Measurements from ENCODE around the gene SLX9. TPM values are rescaled to one million over a fixed set of nuclear protein-coding genes. Genes with fewer than 3 reads are reported as not detected.
"Not testable (repeated sequence)": the region's sequence is repeated elsewhere in the genome, so short reads cannot be mapped to it uniquely, and the experiment has no call there.

SLX9 gene
- polyA plus RNA-seq, 1 of the 3 experiments (the other 2 are of a cell fraction): 42.9 TPM

GRCh38 chr21:45022736-45023135 lies 82.9 kb downstream of the SLX9 start:
- no peaks in the 10 kb centered on the region for H3K9me3 ChIP-seq
- no peaks in the 10 kb centered on the region for H4K20me1 ChIP-seq (ENCODE audit: insufficient read depth)
- no peaks in the 10 kb centered on the region for H3K79me2 ChIP-seq (ENCODE audit: insufficient read depth)
- no peak overlapping the region for H3K4me2 ChIP-seq
- H3K27ac ChIP-seq (ENCODE audit: low read depth in 2 of 2, low read length in 1 of 2): no peak overlapping the region
- no peaks in the 10 kb centered on the region for H3K27me3 ChIP-seq (ENCODE audit: insufficient read depth)
- no peaks in the 10 kb centered on the region for H3K9me2 ChIP-seq
- no peaks in the 10 kb centered on the region for H3F3A ChIP-seq (replicated peaks; ENCODE audit: insufficient read depth)
- H3K4me1 ChIP-seq (ENCODE audit: control insufficient read depth in 1 of 2, insufficient read depth in 2 of 2, low read depth in 1 of 2, low read length in 1 of 2): no peaks in the 10 kb centered on the region; a peak in 1 of 4 replicates
- ChIA-PET POLR2A (no interaction called here), CTCF (no interaction called here)
- H3K36me3 ChIP-seq (replicated peaks in 1 of 2; ENCODE audit: control insufficient read depth in 1 of 2, insufficient read depth in 2 of 2, low read length in 1 of 2): no peaks in the 10 kb centered on the region
- TF ChIP-seq TAF1 (IDR thresholded peaks at IDR 0.05; ENCODE audit: borderline replicate concordance, low read depth, low read length) (no peak), TEAD4 (IDR thresholded peaks at IDR 0.05; ENCODE audit: borderline replicate concordance, insufficient read depth) (no peak), PBX3 (IDR thresholded peaks at IDR 0.05) (no peak), MEF2A (IDR thresholded peaks at IDR 0.05; ENCODE audit: borderline replicate concordance, low read depth) (no peak), IRF3 (IDR thresholded peaks at IDR 0.05; ENCODE audit: low read depth, low read length) (no peak), POLR2AphosphoS5 (IDR thresholded peaks at IDR 0.05; ENCODE audit: low read depth, low read length) (no peak), EP300 (IDR thresholded peaks at IDR 0.05; ENCODE audit: borderline replicate concordance in 1 of 2, low read depth in 1 of 2, low read length in 1 of 2) (no peak), SIN3A (IDR thresholded peaks at IDR 0.05; ENCODE audit: borderline replicate concordance, low read depth, low read length) (no peak), RXRA (IDR thresholded peaks at IDR 0.05; ENCODE audit: borderline replicate concordance, low read depth) (no peak), CTCF (IDR thresholded peaks at IDR 0.05) (no peak), TCF12 (IDR thresholded peaks at IDR 0.05) (no peak)
- H3K9ac ChIP-seq: no peak overlapping the region
- WGBS (ENCODE audit: low lambda C conversion rate): 89% methylated on average over 5 of the region's 5 CpGs
- no peak overlapping the region for H2AFZ ChIP-seq (ENCODE audit: low read depth)
- no peak for DNase-seq
- H3K4me3 ChIP-seq (ENCODE audit: low read depth in 2 of 2, low read length in 1 of 2): no peak overlapping the region

GRCh38 chr21:45024516-45024915 lies 84.7 kb downstream of the SLX9 start:
- CTCF ChIA-PET: interaction anchor here (2.7 kb wide), 1 partner anchor 104 kb away, joined by 8 read pairs; no protein-coding TSS in a partner anchor
- H3K36me3 ChIP-seq (replicated peaks in 1 of 2; ENCODE audit: control insufficient read depth in 1 of 2, insufficient read depth in 2 of 2, low read length in 1 of 2); POLR2A ChIA-PET; H3F3A ChIP-seq (replicated peaks; ENCODE audit: insufficient read depth); H3K4me3 ChIP-seq (ENCODE audit: low read depth in 2 of 2, low read length in 1 of 2); H3K4me2 ChIP-seq; H3K27ac ChIP-seq (ENCODE audit: low read depth in 2 of 2, low read length in 1 of 2); H3K9me2 ChIP-seq; H3K4me1 ChIP-seq (ENCODE audit: control insufficient read depth in 1 of 2, insufficient read depth in 2 of 2, low read depth in 1 of 2, low read length in 1 of 2); H3K9ac ChIP-seq; H3K27me3 ChIP-seq (ENCODE audit: insufficient read depth); H4K20me1 ChIP-seq (ENCODE audit: insufficient read depth); H3K9me3 ChIP-seq; DNase-seq; H3K79me2 ChIP-seq (ENCODE audit: insufficient read depth); H2AFZ ChIP-seq (ENCODE audit: low read depth): not testable (repeated sequence)
- WGBS (ENCODE audit: low lambda C conversion rate): 40% methylated on average over 4 of the region's 4 CpGs

Measured in SK-N-SH (cell line).